Neuronal stem cell (in vitro differentiated cells): ENCODE results near the gene DNAH3.
"Not testable (repeated sequence)": the region's sequence is repeated elsewhere in the genome, so short reads cannot be mapped to it uniquely, and the experiment has no call there.

Experiments used
- DNase-seq: peaks from one replicate; pipeline ENCODE4 v3.0.0-alpha.2; 2013; ENCODE audit warnings: low spot score
- H2AFZ ChIP-seq: one replicate; pipeline ENCODE4 v1.6.1; 2013; ENCODE audit warnings: mild to moderate bottlenecking, low read length, inconsistent platforms
- H2AK5ac ChIP-seq: 2 replicates; pipeline ENCODE4 v1.6.1; 2013; ENCODE audit warnings: low read depth, mild to moderate bottlenecking, inconsistent platforms, low read length, moderate library complexity, mixed read lengths
- H2BK120ac ChIP-seq: 2 replicates; pipeline ENCODE4 v1.6.1; 2013; ENCODE audit warnings: low read depth, mild to moderate bottlenecking, inconsistent platforms, low read length, moderate library complexity, mixed read lengths
- H2BK12ac ChIP-seq: one replicate; pipeline ENCODE4 v1.6.1; 2013; ENCODE audit warnings: low read length, inconsistent platforms
- H2BK15ac ChIP-seq: 2 replicates; pipeline ENCODE4 v1.6.1; 2013; ENCODE audit warnings: mild to moderate bottlenecking, low read length, inconsistent platforms, mixed read lengths
- H2BK5ac ChIP-seq: one replicate; pipeline ENCODE4 v1.6.1; 2013; ENCODE audit warnings: inconsistent platforms, mild to moderate bottlenecking, low read length, moderate library complexity
- H3K14ac ChIP-seq: one replicate; pipeline ENCODE4 v1.6.1; 2013; ENCODE audit warnings: low read length, inconsistent platforms
- H3K18ac ChIP-seq: 2 replicates; pipeline ENCODE4 v1.6.1; 2013; ENCODE audit warnings: low read length, inconsistent platforms
- H3K23ac ChIP-seq: 2 replicates; pipeline ENCODE4 v1.6.1; 2013; ENCODE audit warnings: low read depth, mild to moderate bottlenecking, mixed read lengths, low read length, inconsistent platforms; ENCODE audit not compliant: poor library complexity
- H3K27ac ChIP-seq: replicated peaks from 3 replicates; pipeline ENCODE4 v1.5.1; 2013; ENCODE audit warnings: low read length, inconsistent platforms
- H3K27me3 ChIP-seq, 3 experiments: 2 replicates each; pipeline ENCODE4 v1.6.1; 2013; ENCODE audit warnings: low read length in 3 of 3, mild to moderate bottlenecking in 2 of 3, inconsistent platforms in 1 of 3, low read depth in 1 of 3, mixed read lengths in 1 of 3, moderate library complexity in 1 of 3; ENCODE audit not compliant: control insufficient read depth in 3 of 3, insufficient read depth in 3 of 3
- H3K36me3 ChIP-seq, 2 donors: replicated peaks in 1 of 2; 2 replicates each; pipeline ENCODE4 v1.6.1; 2013; ENCODE audit warnings: low read length in 2 of 2; ENCODE audit not compliant: control insufficient read depth in 2 of 2, insufficient read depth in 2 of 2
- H3K4ac ChIP-seq: 2 replicates; pipeline ENCODE4 v1.6.1; 2013; ENCODE audit warnings: inconsistent platforms, mild to moderate bottlenecking, low read length, moderate library complexity
- H3K4me1 ChIP-seq, 2 donors: 1 replicate in 1 of 2; 2 replicates in 1 of 2; pipeline ENCODE4 v1.6.1; 2013; ENCODE audit warnings: low read length in 2 of 2, low read depth in 1 of 2; ENCODE audit not compliant: control insufficient read depth in 2 of 2, insufficient read depth in 1 of 2
- H3K4me2 ChIP-seq: one replicate; pipeline ENCODE4 v1.6.1; 2013; ENCODE audit warnings: mild to moderate bottlenecking, low read length, inconsistent platforms; ENCODE audit not compliant: insufficient read depth, poor library complexity, severe bottlenecking
- H3K4me3 ChIP-seq, 2 donors: 2 replicates each; pipeline ENCODE4 v1.5.1; 2013; ENCODE audit warnings: low read length in 2 of 2, mild to moderate bottlenecking in 2 of 2, inconsistent platforms in 1 of 2, moderate library complexity in 1 of 2
- H3K79me1 ChIP-seq: one replicate; pipeline ENCODE4 v1.6.1; 2013; ENCODE audit warnings: low read depth, mild to moderate bottlenecking, inconsistent platforms, low read length, moderate library complexity
- H3K9ac ChIP-seq: one replicate; pipeline ENCODE4 v1.6.1; 2013; ENCODE audit warnings: mild to moderate bottlenecking, low read depth, low read length, inconsistent platforms; ENCODE audit not compliant: poor library complexity
- H3K9me3 ChIP-seq, 2 donors: replicated peaks in 1 of 2; 2 replicates each; pipeline versions ENCODE3 to v1.6.1; 2013; ENCODE audit warnings: low read length in 2 of 2, mild to moderate bottlenecking in 2 of 2, inconsistent platforms in 1 of 2, low read depth in 1 of 2, mixed read lengths in 1 of 2, moderate library complexity in 1 of 2; ENCODE audit not compliant: control insufficient read depth in 2 of 2, insufficient read depth in 1 of 2
- H4K8ac ChIP-seq: one replicate; pipeline ENCODE4 v1.6.1; 2013; ENCODE audit warnings: low read depth, mild to moderate bottlenecking, inconsistent platforms, low read length, moderate library complexity
- H4K91ac ChIP-seq: one replicate; pipeline ENCODE4 v1.6.1; 2013; ENCODE audit warnings: low read length, low read depth, mild to moderate bottlenecking, inconsistent platforms; ENCODE audit not compliant: poor library complexity
- WGBS, 2 donors: extraction: QIAGEN DNeasy Blood & Tissue Kit; methylation state at CpG; one replicate each; pipeline ENCODE4 v1.1.7; 2013; ENCODE audit warnings: missing lambda C conversion rate in 2 of 2, mixed read lengths in 1 of 2; ENCODE audit not compliant: insufficient read length in 2 of 2, insufficient replicate concordance in 1 of 2; ENCODE audit errors: extremely low coverage in 2 of 2; 5-methylcytosine and 5-hydroxymethylcytosine counted together

DNAH3 gene

GRCh38 chr16:20933589-20933988 lies 217.1 kb downstream of the DNAH3 start:
- Histone ChIP-seq H3K9ac (no peak overlapping the region), H4K91ac (no peak overlapping the region), H3K14ac (no peak overlapping the region), H3K36me3 (no peaks in the 10 kb centered on the region), H2BK12ac (no peak overlapping the region), H2BK15ac (no peak overlapping the region), H2BK120ac (no peak overlapping the region), H3K27ac (no peak overlapping the region), H4K8ac (no peak overlapping the region), H2AFZ (no peak overlapping the region), H2BK5ac (no peak overlapping the region), H3K9me3 (no peaks in the 10 kb centered on the region), H3K4me1 (no peaks in the 10 kb centered on the region), H3K23ac (no peak overlapping the region), H3K4ac (no peak overlapping the region), H3K79me1 (no peaks in the 10 kb centered on the region), H3K4me2 (no peak overlapping the region), H3K27me3 (no peaks in the 10 kb centered on the region), H3K4me3 (no peak overlapping the region), H3K18ac (no peak overlapping the region), H2AK5ac (no peak overlapping the region)
- DNase-seq: no peak

- Histone ChIP-seq H4K91ac (no peak overlapping the region), H3K9me3 (no peaks in the 10 kb centered on the region), H3K27ac (no peak overlapping the region), H3K18ac (no peak overlapping the region), H2BK15ac (no peak overlapping the region), H3K4me1 (no peaks in the 10 kb centered on the region), H3K9ac (no peak overlapping the region), H3K27me3 (no peaks in the 10 kb centered on the region), H2AK5ac (no peak overlapping the region), H3K4me2 (no peak overlapping the region), H2BK12ac (no peak overlapping the region), H2BK5ac (no peak overlapping the region), H2AFZ (no peak overlapping the region), H3K36me3 (no peaks in the 10 kb centered on the region), H4K8ac (no peak overlapping the region), H3K4me3 (no peak overlapping the region), H3K79me1 (no peaks in the 10 kb centered on the region), H3K4ac (no peak overlapping the region), H3K23ac (no peak overlapping the region), H3K14ac (no peak overlapping the region), H2BK120ac (no peak overlapping the region)
- WGBS, 2 donors: no CpG with 5 or more reads among the region's 5 CpGs
- no peak for DNase-seq
Observed at GRCh38 chr16:20931066-20931600, 219.5 kb downstream of the DNAH3 start.

- no peak overlapping the region for H4K8ac ChIP-seq
- H3K27ac ChIP-seq: no peak overlapping the region
- no peaks in the 10 kb centered on the region for H3K9me3 ChIP-seq
- no peak overlapping the region for H3K23ac ChIP-seq
- no peak overlapping the region for H3K4ac ChIP-seq
- no peak overlapping the region for H3K9ac ChIP-seq
- no peak overlapping the region for H2BK12ac ChIP-seq
- H3K18ac ChIP-seq: no peak overlapping the region
- H3K36me3 ChIP-seq: peaks cover 0 to 4% of the 10 kb centered on the region in 2 donors
- no peak overlapping the region for H3K14ac ChIP-seq
- H2BK120ac ChIP-seq: no peak overlapping the region
- no peak overlapping the region for H3K4me2 ChIP-seq
- H2AFZ ChIP-seq: no peak overlapping the region
- no peak for DNase-seq
- no peaks in the 10 kb centered on the region for H3K27me3 ChIP-seq
- WGBS, 2 donors: no CpG with 5 or more reads among the region's 1 CpG
- H4K91ac ChIP-seq: no peak overlapping the region
- H2BK5ac ChIP-seq: no peak overlapping the region
- H2BK15ac ChIP-seq: no peak overlapping the region
- no peaks in the 10 kb centered on the region for H3K4me1 ChIP-seq
- H3K79me1 ChIP-seq: no peaks in the 10 kb centered on the region
- no peak overlapping the region for H3K4me3 ChIP-seq
- no peak overlapping the region for H2AK5ac ChIP-seq
Observed at GRCh38 chr16:20930365-20930690, 220.3 kb downstream of the DNAH3 start.

- H3K9me3 ChIP-seq, H3K9ac ChIP-seq, H3K4me1 ChIP-seq, H3K79me1 ChIP-seq, H3K14ac ChIP-seq, H4K8ac ChIP-seq, H2AK5ac ChIP-seq, DNase-seq, H3K4ac ChIP-seq, H3K23ac ChIP-seq, H3K36me3 ChIP-seq, H2AFZ ChIP-seq, H3K4me3 ChIP-seq, H2BK120ac ChIP-seq, H4K91ac ChIP-seq, H2BK5ac ChIP-seq, H2BK15ac ChIP-seq, H3K18ac ChIP-seq, H2BK12ac ChIP-seq, H3K4me2 ChIP-seq, H3K27me3 ChIP-seq, H3K27ac ChIP-seq: not testable (repeated sequence)
- no CpG with 5 or more reads among the region's 10 CpGs for WGBS, 2 donors
Observed at GRCh38 chr16:20929676-20930364, 220.8 kb downstream of the DNAH3 start.
